Naive thymus-derived CD4-positive, alpha-beta T cell (primary cell): ENCODE data around the gene KRABD2.

ENCODE experiments used
- ATAC-seq: fragments of 150-1000 bp; cut with Tn5 transposase; 2 replicates; pipeline ENCODE4 v1.10.0; 2021; ENCODE audit warnings: mild to moderate bottlenecking, moderate library complexity
- CTCF ChIA-PET: fragments of 350-600 bp; sonication (Branson Sonifier 250); formaldehyde crosslinking; loops from one replicate; lab custom pipeline; 2021; ENCODE audit warnings: antibody characterized with exemption; lab: Charles Lee
- POLR2A ChIA-PET: fragments of 350-600 bp; sonication (Branson Sonifier 250); formaldehyde crosslinking; loops from one replicate; lab custom pipeline; 2021; ENCODE audit warnings: antibody characterized with exemption, inconsistent platforms; lab: Charles Lee
- DNase-seq, 9 donors: peaks; one replicate each; pipeline versions ENCODE4 v3.0.0 to v3.0.0-alpha.2; 2020 to 2022; ENCODE audit warnings: mixed read lengths in 1 of 9
- H3K27ac ChIP-seq: one replicate; pipeline ENCODE4 v1.7.0; 2013; ENCODE audit warnings: mild to moderate bottlenecking, low read depth, low read length, moderate library complexity
- H3K27me3 ChIP-seq, 2 donors: one replicate each; pipeline ENCODE4 v1.7.0; 2013; ENCODE audit warnings: low read length in 2 of 2, mild to moderate bottlenecking in 2 of 2, moderate library complexity in 2 of 2; ENCODE audit not compliant: control insufficient read depth in 2 of 2, insufficient read depth in 2 of 2
- H3K36me3 ChIP-seq, 3 experiments: 1 replicate in 2 of 3; 2 replicates in 1 of 3; pipeline ENCODE4 v1.7.0; 2013; ENCODE audit warnings: low read length in 3 of 3, mild to moderate bottlenecking in 3 of 3, moderate library complexity in 1 of 3; ENCODE audit not compliant: insufficient read depth in 3 of 3, control insufficient read depth in 2 of 3
- H3K4me1 ChIP-seq, 2 donors: one replicate each; pipeline ENCODE4 v1.7.0; 2013; ENCODE audit warnings: low read length in 2 of 2, mild to moderate bottlenecking in 2 of 2, moderate library complexity in 1 of 2; ENCODE audit not compliant: control insufficient read depth in 2 of 2, insufficient read depth in 2 of 2
- H3K4me3 ChIP-seq: 2 replicates; pipeline ENCODE4 v1.7.0; 2013; ENCODE audit warnings: mild to moderate bottlenecking, low read length
- H3K9me3 ChIP-seq, 3 experiments: 1 replicate in 2 of 3; 2 replicates in 1 of 3; pipeline ENCODE4 v1.7.0; 2013; ENCODE audit warnings: low read length in 3 of 3; ENCODE audit not compliant: control insufficient read depth in 2 of 3
- H3K27ac Mint-ChIP-seq, 9 donors: one replicate each; pipeline ENCODE4 v1.8.0; 2020 to 2022; ENCODE audit warnings: mixed read lengths in 9 of 9, mild to moderate bottlenecking in 8 of 9, moderate library complexity in 5 of 9, inconsistent platforms in 2 of 9
- H3K27me3 Mint-ChIP-seq, 5 donors: one replicate each; pipeline ENCODE4 v1.8.0; 2021 to 2022; ENCODE audit warnings: mixed read lengths in 5 of 5, mild to moderate bottlenecking in 1 of 5
- H3K36me3 Mint-ChIP-seq, 5 donors: one replicate each; pipeline ENCODE4 v1.8.0; 2020 to 2022; ENCODE audit warnings: mixed read lengths in 5 of 5, mild to moderate bottlenecking in 3 of 5, inconsistent platforms in 1 of 5
- H3K4me1 Mint-ChIP-seq, 7 donors: one replicate each; pipeline ENCODE4 v1.8.0; 2020 to 2022; ENCODE audit warnings: mixed read lengths in 7 of 7, mild to moderate bottlenecking in 3 of 7, inconsistent platforms in 1 of 7
- H3K4me3 Mint-ChIP-seq, 10 donors: one replicate each; pipeline ENCODE4 v1.8.0; 2020 to 2022; ENCODE audit warnings: mild to moderate bottlenecking in 10 of 10, mixed read lengths in 10 of 10, moderate library complexity in 6 of 10, inconsistent platforms in 2 of 10
- H3K9me3 Mint-ChIP-seq, 11 donors: one replicate each; pipeline ENCODE4 v1.8.0; 2020 to 2022; ENCODE audit warnings: mixed read lengths in 11 of 11, mild to moderate bottlenecking in 4 of 11, inconsistent platforms in 1 of 11, moderate library complexity in 1 of 11
- intact Hi-C, 2 donors: fragments of 100-400 bp; cut with micrococcal nuclease; formaldehyde crosslinking; loops; one replicate each; pipeline ENCODE4 v1.15.1; 2023

Gene KRABD2

DNA sequence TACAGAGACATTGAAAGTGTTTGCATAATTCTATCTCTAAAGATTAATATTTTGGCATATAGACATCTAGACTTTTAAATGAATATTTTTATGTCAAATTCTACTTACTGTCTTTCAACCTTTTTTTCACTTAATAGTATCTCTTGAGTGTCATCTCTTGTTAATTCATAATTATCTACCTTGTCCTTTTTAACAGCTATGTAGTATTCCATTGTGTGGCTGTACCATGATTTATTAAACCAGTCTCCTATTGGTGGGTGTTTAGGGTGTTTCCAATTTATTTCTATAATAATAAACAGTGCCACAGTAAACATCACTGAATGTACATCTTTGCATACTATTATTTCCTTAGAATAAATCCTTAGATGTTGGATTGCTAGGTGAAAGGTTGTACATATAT, 37.4 kb upstream of the KRABD2 start:
- H3K4me3 ChIP-seq, result no peak overlapping the region
- H3K4me3 Mint-ChIP-seq, result no peak overlapping the region
- H3K4me1 Mint-ChIP-seq, result peaks cover 9 to 22% (median 16%) of the 10 kb centered on the region in 7 donors
- H3K36me3 Mint-ChIP-seq, result no peaks in the 10 kb centered on the region
- H3K27ac ChIP-seq, result no peak overlapping the region
- ChIA-PET CTCF (interaction anchor here (1.7 kb wide), 1 partner anchor 332 kb away, joined by 3 read pairs; no protein-coding TSS in a partner anchor), POLR2A (interaction anchor here (0.6 kb wide), 1 partner anchor 18 kb away, joined by 3 read pairs; no protein-coding TSS in a partner anchor)
- H3K27me3 Mint-ChIP-seq, result peaks cover 9 to 68% (median 13%) of the 10 kb centered on the region in 5 donors
- no peaks in the 10 kb centered on the region for H3K36me3 ChIP-seq
- peaks cover 0 to 3% of the 10 kb centered on the region in 2 donors for H3K4me1 ChIP-seq
- ATAC-seq (no peak), DNase-seq (no peak)
- no peaks in the 10 kb centered on the region for H3K27me3 ChIP-seq
- no peak overlapping the region for H3K27ac Mint-ChIP-seq
- no peaks in the 10 kb centered on the region for H3K9me3 ChIP-seq
- intact Hi-C loops, result loop anchor here in 1 of 2 donors (5.0 kb wide), 1 partner anchor 583 kb away; no protein-coding TSS in a partner anchor
- peaks cover 0 to 3% (median 0%) of the 10 kb centered on the region in 11 donors for H3K9me3 Mint-ChIP-seq

GRCh38 chr17:8413328-8413727, 36.8 kb upstream of the KRABD2 start:
- H3K27ac Mint-ChIP-seq, result peak overlapping the region in 1 of 9 donors; percentile 42

DNA sequence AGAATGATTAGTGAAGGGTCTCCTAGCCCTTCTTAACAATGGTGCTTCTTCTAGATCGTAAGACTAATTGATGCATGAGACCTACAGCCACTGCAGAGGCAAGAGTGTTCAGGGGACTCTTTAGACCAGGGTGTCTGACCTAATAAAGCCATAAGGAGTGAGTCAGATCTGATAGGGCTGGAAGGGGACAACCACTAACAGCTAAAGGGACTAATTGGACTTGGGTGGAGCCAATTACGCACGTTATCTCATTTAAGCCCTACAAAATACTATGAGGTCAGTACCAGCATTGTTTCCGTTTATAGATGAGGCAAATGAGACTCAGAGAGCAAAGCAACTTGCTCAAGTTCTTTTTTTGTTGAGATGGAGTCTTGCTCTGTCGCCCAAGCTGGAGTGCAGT, 35.6 kb upstream of the KRABD2 start:
- Histone ChIP-seq H3K4me1 (peaks cover 0 to 3% of the 10 kb centered on the region in 2 donors), H3K27me3 (no peaks in the 10 kb centered on the region), H3K9me3 (no peaks in the 10 kb centered on the region), H3K4me3 (no peak overlapping the region), H3K27ac (no peak overlapping the region), H3K36me3 (no peaks in the 10 kb centered on the region)
- Mint-ChIP-seq H3K36me3 (no peaks in the 10 kb centered on the region), H3K27ac (peak overlapping the region in 1 of 9 donors; percentile 27), H3K9me3 (peaks cover 0 to 3% (median 0%) of the 10 kb centered on the region in 11 donors), H3K4me3 (no peak overlapping the region), H3K27me3 (peaks cover 4 to 50% (median 12%) of the 10 kb centered on the region in 5 donors), H3K4me1 (peaks cover 9 to 26% (median 15%) of the 10 kb centered on the region in 7 donors)
- ChIA-PET CTCF (interaction anchor here (0.7 to 1.1 kb wide), 4 partner anchors 334 to 586 kb away, joined by 3 to 7 read pairs (median 3); no protein-coding TSS in a partner anchor), POLR2A (interaction anchor here (2.2 kb wide), 1 partner anchor 334 kb away, joined by 7 read pairs; no protein-coding TSS in a partner anchor)
- intact Hi-C loops, result loop anchor here in 1 of 2 donors (5.0 kb wide), 1 partner anchor 585 kb away; no protein-coding TSS in a partner anchor
- peak; percentile 62 for ATAC-seq
- no peak for DNase-seq

More at GRCh38 chr17:8413328-8413727, 36.8 kb upstream of the KRABD2 start:
- Histone ChIP-seq H3K9me3 (no peaks in the 10 kb centered on the region), H3K4me1 (peaks cover 0 to 3% of the 10 kb centered on the region in 2 donors), H3K4me3 (no peak overlapping the region), H3K36me3 (no peaks in the 10 kb centered on the region), H3K27ac (no peak overlapping the region), H3K27me3 (no peaks in the 10 kb centered on the region)
- H3K36me3 Mint-ChIP-seq, result no peaks in the 10 kb centered on the region
- no peak for DNase-seq
- peaks cover 9 to 62% (median 13%) of the 10 kb centered on the region in 5 donors for H3K27me3 Mint-ChIP-seq
- H3K4me1 Mint-ChIP-seq, result peaks cover 9 to 24% (median 15%) of the 10 kb centered on the region in 7 donors
- ChIA-PET POLR2A (no interaction called here), CTCF (interaction anchor here (0.9 kb wide), 1 partner anchor 22 kb away, joined by 3 read pairs; the partner anchor contains the start of gene NDEL1)
- ATAC-seq, result peak; percentile 52
- intact Hi-C loops, result loop anchor here in 1 of 2 donors (5.0 kb wide), 1 partner anchor 584 kb away; no protein-coding TSS in a partner anchor
- H3K9me3 Mint-ChIP-seq, result peaks cover 0 to 3% (median 0%) of the 10 kb centered on the region in 11 donors
- H3K4me3 Mint-ChIP-seq, result no peak overlapping the region

GRCh38 chr17:8410883-8411238, 34.4 kb upstream of the KRABD2 start:
- ChIA-PET CTCF (interaction anchor here (0.8 to 1.9 kb wide), 4 partner anchors 35 to 374 kb away, joined by 3 to 19 read pairs (median 5); partner anchors contain the start of gene KRABD2), POLR2A (interaction anchor here (0.6 to 2.2 kb wide), 2 partner anchors 26 to 335 kb away, joined by 3 to 7 read pairs; no protein-coding TSS in a partner anchor)
- no peaks in the 10 kb centered on the region for H3K9me3 ChIP-seq
- H3K27me3 ChIP-seq, result no peaks in the 10 kb centered on the region
- Mint-ChIP-seq H3K4me3 (no peak overlapping the region), H3K4me1 (peaks cover 9 to 26% (median 15%) of the 10 kb centered on the region in 7 donors), H3K36me3 (no peaks in the 10 kb centered on the region), H3K27me3 (peaks cover 0 to 38% (median 6%) of the 10 kb centered on the region in 5 donors), H3K9me3 (peaks cover 0 to 3% (median 0%) of the 10 kb centered on the region in 11 donors), H3K27ac (no peak overlapping the region)
- ATAC-seq (no peak), DNase-seq (no peak)
- intact Hi-C loops, result loop anchor here (1.0 to 5.0 kb wide), 5 partner anchors 24 to 586 kb away; partner anchors contain the start of genes NDEL1 (in 1 of the 2) and RPL26 (in 1 of the 2)
- no peak overlapping the region for H3K27ac ChIP-seq
- no peaks in the 10 kb centered on the region for H3K36me3 ChIP-seq
- H3K4me1 ChIP-seq, result peaks cover 0 to 3% of the 10 kb centered on the region in 2 donors
- no peak overlapping the region for H3K4me3 ChIP-seq

GRCh38 chr17:8409966-8410882, 33.7 kb upstream of the KRABD2 start:
- peaks cover 0 to 3% of the 10 kb centered on the region in 2 donors for H3K4me1 ChIP-seq
- H3K27me3 ChIP-seq, result no peaks in the 10 kb centered on the region
- Mint-ChIP-seq H3K4me3 (peak overlapping the region in 1 of 10 donors; percentile 48), H3K9me3 (peaks cover 0 to 3% (median 0%) of the 10 kb centered on the region in 11 donors), H3K27ac (no peak overlapping the region), H3K4me1 (peaks cover 9 to 26% (median 15%) of the 10 kb centered on the region in 7 donors), H3K36me3 (no peaks in the 10 kb centered on the region), H3K27me3 (peaks cover 0 to 37% (median 8%) of the 10 kb centered on the region in 5 donors)
- H3K27ac ChIP-seq, result no peak overlapping the region
- intact Hi-C loops, result loop anchor here (1.0 to 5.0 kb wide), 5 partner anchors 25 to 587 kb away; partner anchors contain the start of genes NDEL1 (in 1 of the 2) and RPL26 (in 1 of the 2)
- H3K36me3 ChIP-seq, result no peaks in the 10 kb centered on the region
- CTCF ChIA-PET, result interaction anchor here (0.8 to 1.9 kb wide), 9 partner anchors 25 to 585 kb away, joined by 3 to 19 read pairs (median 3); partner anchors contain the start of genes KRABD2 and NDEL1
- no peak overlapping the region for H3K4me3 ChIP-seq
- DNase-seq (peak; percentile 56 to 81 (median 70)), ATAC-seq (peak; percentile 84)
- POLR2A ChIA-PET, result interaction anchor here (0.6 to 2.2 kb wide), 2 partner anchors 26 to 336 kb away, joined by 3 to 7 read pairs; no protein-coding TSS in a partner anchor
- no peaks in the 10 kb centered on the region for H3K9me3 ChIP-seq

GRCh38 chr17:8408371-8408770, 31.9 kb upstream of the KRABD2 start:
- no peaks in the 10 kb centered on the region for H3K9me3 ChIP-seq
- Mint-ChIP-seq H3K27ac (no peak overlapping the region), H3K9me3 (peaks cover 0 to 1% (median 0%) of the 10 kb centered on the region in 11 donors), H3K27me3 (peaks cover 0 to 29% (median 13%) of the 10 kb centered on the region in 5 donors), H3K36me3 (no peaks in the 10 kb centered on the region), H3K4me1 (peaks cover 6 to 23% (median 11%) of the 10 kb centered on the region in 7 donors), H3K4me3 (no peak overlapping the region)
- no peaks in the 10 kb centered on the region for H3K36me3 ChIP-seq
- DNase-seq (no peak), ATAC-seq (no peak)
- intact Hi-C loops, result no loop called here
- POLR2A ChIA-PET, result no interaction called here
- H3K4me1 ChIP-seq, result peaks cover 0 to under 1% of the 10 kb centered on the region in 2 donors
- no peak overlapping the region for H3K27ac ChIP-seq
- no peak overlapping the region for H3K4me3 ChIP-seq
- CTCF ChIA-PET, result no interaction called here
- H3K27me3 ChIP-seq, result no peaks in the 10 kb centered on the region
